ENCODE data around the gene CALY.

The CALY gene

DNA sequence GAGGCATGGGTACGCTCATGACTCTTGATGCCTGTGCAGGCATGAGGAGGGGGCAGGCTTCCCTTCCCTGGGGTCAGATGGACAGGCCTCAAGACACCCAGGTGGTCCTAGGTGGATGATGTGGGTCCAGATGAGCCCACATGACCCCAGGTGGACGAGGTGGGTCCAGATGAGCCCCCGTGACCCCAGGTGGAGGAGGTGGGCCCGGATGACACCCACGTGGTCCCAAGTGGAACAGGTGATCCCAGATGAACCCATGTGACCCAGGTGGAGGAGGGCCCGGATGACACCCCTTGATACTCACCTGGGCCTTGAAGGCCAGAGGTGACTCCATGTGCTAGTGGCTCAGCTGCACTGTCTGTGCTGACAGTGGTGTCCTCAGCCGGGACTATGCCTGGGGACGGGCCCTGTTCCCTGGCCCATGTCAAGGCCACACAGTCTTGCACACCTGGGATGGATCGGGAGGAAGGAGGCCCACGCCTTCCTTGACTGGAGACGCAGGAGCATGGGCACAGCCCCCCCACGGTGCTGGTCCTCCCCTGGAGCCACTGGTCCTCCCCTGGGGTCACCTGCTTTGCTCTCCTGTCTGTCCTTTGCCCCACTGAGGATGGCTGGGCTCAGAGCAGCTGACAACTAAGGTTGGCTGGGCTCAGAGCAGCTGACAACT is 13.7 kb upstream of the CALY start:
- no peak for DNase-seq

DNA sequence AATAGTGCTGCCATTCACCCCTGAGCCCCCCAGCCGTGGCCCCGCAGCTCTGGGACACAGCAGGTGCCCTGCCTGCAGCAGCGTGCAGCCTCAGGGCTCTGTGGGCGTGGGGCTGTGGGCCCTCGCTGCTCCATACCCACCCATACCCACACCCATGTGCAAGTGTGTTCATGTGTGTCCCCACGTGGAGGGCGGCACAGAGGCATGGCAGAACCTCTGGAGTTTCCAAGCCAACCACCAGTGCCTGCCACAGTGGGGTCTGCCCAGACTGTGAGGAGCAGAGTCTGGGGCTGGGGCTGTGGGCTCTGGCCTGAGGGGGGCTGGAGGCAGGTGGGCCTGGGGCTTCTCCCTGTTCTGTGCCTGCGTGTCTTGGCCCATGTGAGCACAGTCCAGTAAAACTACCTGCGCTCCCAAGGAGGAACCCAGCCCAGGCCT is 12.9 kb upstream of the CALY start:
- no peak for DNase-seq

DNA sequence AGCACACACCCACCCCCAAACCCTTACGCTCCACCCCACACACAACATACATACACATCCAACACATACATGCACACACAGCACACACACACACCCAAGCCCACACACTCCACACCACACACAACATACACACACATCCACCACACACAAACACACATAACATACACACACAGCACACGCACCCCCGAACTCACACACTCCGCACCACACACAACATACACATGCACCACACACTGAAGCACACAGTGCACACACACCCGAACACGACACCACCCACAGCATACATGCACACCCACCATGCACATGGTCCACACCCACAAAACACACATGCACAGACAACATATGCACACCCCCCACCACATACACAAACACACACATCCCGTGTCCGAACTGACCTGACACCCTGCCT is 12.5 kb upstream of the CALY start:
- DNase-seq, result no peak

DNA sequence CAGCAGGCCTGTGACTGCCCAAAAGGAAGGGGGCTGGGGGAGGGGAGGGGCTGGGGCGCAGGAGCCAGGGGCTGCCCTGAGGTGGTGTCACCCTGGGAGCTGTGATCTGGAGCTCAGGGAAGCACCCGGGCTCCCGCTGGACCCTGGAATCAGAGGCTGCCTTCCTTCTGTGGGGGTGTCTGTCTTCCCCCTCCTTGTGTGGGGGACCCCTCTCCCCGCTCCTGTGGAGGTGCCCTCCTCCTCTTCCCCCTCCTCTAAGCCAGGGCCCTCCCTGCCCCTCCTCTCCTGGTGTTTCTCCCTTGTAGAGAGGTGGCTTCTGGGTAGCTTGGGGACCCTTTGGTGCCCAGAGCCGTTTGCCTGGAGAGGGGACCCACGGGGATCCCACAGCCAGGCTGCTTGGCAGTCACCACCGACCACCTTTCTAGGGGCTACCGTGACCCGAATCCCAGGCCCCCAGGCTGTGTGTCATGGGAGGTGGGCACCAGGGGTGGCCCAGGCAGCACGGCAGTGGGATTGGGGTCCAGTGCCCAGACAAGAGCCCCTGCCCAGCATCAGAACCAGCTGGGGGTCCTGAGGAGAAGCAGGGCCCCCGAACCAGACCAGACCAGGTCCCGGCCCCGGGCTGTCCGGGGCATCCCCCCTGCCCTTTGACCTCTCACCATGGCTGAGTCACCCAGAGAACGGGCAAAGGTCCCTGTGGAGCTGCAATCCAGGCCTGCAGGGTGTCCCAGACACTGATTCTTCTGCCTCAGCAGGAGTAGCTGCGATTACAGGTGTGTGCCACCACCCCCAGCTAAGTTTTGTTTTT is 11.2 kb upstream of the CALY start:
- no peak for DNase-seq

DNA sequence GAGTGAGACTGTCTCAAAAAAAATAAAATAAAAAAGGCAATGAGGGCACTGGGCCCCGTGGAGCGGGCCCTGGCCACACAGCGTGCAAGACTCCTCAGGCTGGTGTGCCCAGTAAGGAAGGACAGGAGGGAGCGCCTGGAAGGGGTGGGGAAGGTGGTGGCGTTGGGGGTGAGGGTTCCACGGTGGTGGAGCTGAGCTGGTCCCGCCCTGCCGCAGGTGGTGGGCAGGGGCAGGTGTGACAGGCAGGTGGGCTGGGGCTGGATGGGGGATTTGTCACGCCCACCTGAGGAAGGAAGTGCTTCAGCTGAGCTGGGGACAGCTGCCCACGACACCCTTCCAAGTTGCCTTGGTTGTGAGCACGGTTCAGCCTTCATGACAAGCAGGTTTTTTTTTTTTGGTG is 9.7 kb upstream of the CALY start:
- DNase-seq, result no peak

DNA sequence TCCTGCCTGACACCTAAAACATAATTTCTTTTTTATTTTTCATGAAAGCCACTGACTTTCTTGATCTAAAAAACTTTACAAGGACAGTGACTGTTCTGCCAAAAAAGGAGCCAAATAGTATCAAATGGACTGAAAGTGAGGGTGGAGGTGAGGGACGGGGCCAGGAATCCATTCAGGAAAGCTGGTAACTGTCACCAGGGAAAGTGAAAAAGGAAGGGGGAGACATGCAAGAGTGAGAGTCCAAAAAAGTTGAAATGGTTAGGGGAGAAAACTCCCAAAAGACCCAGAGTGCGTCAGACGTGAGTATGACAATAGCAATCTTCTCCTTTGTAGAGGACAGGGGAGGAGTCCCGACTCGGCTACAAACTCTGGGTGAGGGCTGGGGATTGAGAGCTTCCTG is 7.5 kb upstream of the CALY start:
- no peak for DNase-seq

DNA sequence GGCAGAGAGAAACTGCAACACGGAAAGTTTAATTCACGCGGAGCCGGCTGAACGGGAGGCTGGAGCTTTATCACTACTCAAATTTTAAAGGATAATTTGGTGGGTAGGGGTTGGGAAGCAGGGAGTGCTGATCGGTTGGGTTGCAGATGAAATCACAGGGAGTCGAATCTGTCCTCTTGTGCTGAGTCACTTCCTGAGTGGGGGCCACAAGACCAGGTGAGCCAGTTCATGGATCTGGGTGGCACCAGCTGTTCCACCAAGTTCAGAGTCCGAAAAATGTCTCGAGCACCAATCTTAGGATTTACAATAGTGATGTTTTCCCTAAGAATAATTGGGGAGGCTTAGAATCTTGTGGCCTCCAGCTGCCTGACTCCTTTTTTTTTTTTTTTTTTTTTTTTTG is 6.9 kb upstream of the CALY start:
- DNase-seq, result no peak

DNA sequence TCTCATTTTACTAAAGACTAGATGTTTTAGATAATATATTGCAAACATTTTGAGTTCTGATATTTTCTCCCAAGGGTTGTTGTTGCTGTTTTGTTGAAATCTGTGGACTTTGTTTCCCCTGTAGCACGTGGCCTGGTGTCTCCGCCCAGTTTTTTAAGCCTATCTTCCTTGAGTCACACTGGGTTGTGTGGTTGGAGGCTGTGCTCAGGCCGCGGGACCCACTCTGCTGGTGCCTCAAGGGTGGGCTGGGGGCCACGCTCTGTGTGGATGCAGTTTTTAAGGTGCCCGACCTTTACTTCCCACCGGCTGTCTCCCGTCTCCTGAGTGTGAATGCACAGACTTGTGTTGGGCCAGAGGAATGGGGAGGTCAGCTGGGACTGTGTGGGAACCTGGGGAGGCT is 6.2 kb upstream of the CALY start:
- no peak for DNase-seq

DNA sequence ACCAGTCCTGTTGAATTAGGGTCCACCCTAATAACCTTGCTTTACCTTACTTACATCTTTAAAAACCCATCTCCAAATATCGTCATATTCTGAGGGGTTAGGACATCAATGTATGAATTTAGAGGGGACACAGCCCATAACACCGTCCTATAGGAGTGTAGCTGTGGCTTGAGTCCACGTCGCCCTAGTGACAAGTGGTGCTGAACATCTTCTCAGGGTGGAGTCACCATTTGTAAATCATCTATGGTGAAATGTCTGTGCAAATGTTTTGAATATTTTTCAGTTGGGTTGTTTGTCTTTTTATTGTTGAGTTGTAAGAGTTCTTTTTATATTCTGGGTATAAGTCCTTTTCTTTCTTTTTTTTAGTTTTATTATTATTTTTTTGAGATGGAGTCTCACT is 5.3 kb upstream of the CALY start:
- no peak for DNase-seq

DNA sequence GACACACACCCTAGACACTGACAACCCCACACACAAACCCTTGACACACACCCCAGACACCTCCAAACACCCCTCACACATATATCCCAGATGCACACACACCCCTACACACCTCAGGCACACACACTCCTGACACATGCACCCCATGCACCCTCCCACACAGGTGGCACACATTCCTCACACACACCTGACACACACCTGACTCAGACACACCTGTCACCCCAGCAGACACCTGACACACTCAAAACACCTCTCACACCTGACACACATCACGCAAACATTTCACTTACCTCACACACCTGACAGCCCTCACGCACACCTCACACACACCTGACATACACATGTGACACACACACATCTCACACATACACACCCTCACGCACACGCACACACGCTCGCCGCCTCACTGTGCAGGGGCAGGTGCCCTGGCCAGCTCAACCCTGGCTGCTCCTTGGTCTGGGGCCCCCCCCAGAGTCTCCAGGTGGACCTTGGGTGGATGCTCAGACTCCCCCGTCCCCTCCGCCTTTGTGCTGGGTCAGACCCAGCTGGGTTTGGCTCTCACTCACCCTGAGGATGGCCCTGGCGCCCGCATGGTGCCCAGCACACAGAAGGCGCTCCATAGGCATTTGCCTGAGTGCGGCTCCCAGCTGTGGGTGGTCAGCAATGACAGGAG is 3.1 kb upstream of the CALY start:
- DNase-seq, result no peak

DNA sequence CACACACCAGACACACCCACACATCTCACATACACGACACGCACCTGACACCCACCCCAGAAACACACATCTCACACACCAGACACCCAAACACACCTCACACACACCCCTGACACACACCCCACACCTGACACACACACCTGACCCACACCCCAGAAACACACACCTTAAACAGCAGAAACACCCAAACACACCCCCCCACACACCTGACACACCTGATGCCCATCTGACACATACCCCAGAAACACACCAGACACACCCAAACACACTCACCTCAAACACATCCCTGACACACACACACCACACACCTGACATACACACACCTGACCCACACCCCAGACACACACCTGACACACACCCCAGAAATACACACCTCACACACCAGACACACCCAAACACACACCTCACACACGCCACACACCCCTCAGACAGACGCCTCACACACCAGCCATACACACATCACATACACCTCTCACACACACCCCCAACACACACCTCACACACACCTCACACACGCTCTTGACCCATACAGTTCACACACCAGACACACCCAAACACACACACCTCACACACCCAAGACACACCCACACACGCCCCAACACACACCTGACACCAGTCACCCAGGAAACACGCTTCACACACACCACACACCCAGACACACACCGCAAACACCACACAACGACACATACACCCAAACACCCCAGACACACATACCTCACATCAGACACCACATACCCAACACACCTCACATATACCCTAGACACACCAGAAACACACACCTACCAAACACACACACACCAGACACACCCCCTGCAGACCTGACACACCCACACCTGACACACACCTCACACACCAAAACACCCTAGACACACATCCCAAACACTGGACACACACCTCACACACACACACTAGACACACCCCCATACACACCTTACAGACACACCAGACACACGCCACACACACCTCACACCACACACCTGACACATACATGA is 1.7 kb upstream of the CALY start:
- DNase-seq, result no peak

DNA sequence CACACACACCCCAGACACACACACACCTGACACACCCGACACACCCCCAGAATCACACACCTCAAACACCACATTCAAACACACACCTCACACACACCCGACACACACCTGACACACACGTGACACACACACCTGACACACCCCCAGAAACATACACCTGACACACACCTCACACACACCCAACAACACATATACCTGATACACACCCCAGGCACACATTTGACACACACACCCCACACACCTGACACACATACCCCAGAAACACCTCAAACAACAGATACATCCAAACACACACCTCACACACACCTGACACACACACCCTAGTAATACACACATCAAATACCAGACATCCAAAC is 652 bp upstream of the CALY start:
- DNase-seq, result no peak

DNA sequence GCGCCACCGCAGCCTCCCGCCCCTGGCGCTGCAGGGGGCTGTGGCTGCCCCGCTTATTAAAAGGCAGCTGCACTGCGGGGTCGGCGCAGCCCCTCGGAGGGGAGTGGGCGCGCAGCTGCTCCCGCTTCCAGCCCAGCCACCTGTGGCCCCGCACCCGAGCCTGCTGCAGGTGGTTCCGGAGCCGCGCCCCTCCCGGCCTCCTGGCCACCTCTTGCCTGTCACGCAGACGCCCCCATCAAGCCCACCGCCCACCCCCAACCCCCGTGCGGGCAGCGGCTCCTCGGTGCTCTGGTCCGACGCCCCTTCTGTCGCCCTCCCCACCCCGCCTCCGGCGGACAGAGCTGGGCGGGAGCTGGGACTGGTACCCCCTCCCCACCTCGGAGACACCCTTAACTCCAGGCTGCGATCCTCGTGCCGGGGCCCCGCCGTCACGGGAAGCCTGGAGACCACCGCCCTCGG is 549 bp downstream of the CALY start:
- DNase-seq, result no peak

DNA sequence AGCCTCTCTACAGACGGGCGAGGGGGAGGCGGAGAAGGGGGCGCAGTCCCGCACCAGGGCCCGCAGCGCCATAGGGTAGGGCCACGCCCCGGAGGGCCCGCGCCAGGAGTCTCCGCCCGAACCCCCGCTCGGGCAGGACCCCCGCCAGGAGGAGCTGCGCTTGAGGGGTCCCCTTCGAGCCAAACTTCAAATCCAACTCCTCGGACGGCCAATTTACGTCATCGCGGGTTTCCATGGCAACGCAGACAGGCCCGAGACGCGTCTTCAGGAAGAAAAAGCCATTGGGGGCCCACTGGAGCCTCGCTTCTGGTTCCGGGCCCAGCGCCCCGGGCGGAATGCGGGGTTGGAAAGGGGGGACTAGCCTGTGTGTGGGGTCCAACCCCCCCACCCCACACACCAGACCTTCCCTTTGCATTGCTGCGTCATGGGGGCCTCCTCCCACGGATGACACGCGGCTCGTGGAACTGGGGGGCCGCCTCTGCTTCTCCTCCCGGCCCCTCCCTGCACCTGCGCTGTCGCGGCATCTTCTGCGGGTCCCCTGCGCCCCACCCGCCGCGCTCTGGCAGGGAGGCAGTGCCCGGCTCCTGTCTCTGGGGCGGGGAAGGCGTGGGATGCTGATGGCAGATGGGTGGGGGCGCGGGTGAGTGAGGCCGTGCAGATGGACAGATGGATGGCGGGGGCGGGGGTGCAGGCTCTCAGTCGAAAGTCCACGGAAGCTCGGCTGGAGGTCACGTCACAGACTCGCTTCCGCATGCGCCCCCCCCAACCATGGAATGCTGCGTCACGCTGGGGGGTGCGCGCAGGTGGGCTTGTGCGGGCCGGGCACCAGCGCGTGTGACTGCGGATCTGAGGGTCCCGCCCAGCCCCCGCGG is 1.2 kb downstream of the CALY start:
- peak; percentile 69 for DNase-seq

DNA sequence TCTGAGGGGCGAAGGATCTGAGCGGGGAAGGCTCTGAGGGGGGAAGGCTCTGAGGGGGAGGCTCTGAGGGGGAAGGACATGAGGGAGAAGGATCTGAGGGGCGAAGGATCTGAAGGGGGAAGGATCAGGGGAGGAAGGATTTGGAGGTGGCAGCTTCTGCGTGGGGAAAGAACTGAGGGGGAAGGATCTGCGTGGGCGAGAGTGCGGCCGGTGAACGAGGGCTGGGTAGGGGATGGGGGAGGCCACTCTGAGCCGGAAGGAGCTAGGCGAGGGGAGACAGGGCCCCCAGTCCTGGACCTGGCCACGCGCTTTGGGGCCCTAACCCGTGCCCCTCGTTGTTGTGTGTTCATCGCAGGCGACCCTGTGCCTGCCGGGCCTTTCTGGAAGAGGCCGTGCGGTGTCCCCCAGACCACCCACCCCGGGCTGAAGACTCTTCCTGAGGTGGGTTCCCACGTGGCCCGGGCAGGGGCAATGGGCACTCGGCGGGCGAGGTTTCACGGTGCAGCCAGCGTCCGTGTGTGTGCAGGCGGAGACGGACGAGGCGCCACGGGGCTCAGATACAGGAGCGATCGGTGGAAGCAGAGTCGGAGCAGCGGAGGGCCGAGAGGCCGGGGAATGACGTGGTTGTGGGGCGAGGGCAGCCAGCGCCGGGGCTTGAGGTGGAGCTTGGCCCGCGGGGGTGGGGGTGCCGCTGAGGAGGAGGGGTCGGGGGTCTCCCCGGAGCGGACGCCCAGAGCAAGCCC is 2.0 kb downstream of the CALY start:
- no peak for DNase-seq

DNA sequence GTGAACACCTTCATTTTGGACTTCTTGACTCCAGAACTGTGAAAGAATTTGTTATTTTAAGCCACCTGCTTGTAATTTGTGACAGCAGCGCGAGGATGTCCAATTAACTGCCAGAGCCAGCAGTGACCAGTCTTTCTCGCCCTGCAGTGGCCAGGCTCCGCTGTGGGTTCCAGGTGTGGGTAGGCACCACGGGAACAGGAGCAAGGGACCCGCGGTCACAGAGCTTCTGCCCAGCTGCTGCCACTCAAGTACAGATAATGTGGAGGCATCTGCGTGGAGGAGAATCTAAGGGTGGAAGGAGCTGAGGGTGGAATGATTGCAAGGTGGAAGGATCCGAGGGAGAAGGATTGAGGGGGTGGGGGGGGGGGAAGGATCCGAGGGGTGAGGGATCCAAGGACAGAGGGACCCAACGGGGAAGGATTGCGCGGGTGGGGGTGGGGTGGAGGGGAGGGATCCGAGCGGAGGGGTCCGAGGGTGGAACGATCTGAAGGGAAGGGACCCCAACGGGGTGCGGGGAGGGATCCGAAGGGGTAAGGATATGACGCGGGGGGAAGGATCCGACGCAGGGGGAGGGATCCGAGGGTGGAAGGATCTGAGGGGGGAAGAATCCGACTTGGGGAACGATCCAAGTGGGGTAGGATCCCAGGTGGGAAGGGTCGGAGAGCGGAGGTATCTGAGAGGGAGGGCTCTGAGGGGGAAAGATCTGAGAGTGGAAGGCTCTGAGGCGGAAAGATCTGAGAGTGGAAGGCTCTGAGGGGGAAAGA is 3.6 kb downstream of the CALY start:
- DNase-seq, result no peak

DNA sequence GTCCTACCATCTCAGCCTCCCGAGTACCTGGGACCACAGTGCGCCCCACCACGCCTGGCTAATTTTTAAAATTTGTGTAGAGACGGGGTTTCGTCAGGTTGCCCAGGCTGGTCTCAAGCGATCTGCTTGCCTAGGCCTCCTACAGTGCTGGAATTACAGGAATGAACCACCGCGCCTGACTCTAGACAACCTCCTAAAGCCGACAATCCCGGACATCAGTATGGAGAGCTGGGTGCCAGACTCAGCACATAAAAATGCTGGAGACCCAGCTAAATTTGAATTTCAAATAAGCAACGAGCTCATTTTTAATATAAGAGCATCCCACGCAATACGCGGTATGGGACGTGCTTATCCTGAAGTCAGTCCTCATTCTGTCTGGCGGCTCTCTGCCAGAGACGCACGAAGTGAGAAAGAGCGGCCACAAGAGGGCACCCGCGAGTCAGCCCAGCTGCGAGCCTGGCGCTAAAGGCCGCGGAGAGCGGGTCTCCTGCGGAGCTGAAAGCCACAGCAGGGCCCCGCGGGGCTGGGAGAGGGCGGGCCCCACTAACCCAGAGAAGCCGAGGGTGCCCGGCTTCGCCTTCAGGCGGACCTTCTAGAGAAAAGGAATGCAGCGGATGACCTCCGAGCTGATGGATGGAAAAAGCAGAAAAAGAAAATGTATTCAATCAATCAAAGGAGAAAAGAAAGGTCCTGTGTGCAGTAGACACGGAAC is 7.0 kb downstream of the CALY start:
- DNase-seq, result peak; percentile 90

DNA sequence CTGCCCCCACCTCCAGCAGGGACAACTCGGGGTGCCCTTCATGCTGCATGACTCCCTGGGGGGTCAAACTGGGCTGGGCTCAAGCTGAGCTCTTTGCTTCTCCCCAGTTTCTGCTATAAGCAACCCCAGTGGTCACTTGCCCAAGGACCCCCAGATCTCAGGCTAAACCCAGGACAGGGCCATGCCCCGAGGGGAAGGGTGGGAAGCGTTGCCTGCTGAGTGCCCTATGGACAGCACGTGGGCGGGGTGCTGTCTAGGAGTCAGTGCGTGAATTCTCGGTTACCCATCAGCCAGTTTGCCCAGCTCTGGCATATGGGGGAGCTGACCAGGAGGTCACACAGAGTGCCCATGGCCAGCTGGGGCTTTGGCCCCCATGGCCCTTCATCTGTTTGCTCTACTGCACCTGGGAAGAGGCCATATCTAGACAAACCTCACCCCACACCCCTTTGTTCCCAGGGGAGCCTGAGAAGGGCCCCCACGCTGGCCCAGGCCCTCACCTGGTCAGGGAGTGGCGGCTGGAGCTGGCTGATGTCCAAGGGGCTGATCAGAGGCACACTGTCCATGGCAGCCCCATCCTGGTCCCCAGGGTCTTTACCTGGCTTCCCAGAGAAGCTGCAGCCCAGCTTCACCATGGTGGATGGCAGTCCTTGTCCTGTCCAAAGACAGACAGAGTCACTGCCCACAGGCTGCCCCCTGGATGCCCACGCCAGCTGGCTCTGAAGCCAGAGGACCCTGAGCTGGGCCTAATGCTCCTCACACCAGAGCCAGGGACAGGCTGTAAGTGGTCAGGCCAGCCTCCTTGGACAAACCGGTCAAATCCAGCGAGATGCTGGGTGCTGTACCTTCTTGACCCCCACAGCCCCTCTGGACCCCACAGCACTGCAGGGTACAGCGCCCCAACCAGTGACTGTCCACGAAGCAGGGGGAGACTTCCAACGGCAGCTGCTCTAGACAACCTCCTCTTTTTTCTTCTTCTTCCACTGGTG is 8.0 kb downstream of the CALY start:
- no peak for DNase-seq
